ENCODE results near the gene DIO3.

GRCh38 chr14:101556566-101557320 lies 4.6 kb upstream of the DIO3 start:
- TF ChIP-seq, protein P1, sequence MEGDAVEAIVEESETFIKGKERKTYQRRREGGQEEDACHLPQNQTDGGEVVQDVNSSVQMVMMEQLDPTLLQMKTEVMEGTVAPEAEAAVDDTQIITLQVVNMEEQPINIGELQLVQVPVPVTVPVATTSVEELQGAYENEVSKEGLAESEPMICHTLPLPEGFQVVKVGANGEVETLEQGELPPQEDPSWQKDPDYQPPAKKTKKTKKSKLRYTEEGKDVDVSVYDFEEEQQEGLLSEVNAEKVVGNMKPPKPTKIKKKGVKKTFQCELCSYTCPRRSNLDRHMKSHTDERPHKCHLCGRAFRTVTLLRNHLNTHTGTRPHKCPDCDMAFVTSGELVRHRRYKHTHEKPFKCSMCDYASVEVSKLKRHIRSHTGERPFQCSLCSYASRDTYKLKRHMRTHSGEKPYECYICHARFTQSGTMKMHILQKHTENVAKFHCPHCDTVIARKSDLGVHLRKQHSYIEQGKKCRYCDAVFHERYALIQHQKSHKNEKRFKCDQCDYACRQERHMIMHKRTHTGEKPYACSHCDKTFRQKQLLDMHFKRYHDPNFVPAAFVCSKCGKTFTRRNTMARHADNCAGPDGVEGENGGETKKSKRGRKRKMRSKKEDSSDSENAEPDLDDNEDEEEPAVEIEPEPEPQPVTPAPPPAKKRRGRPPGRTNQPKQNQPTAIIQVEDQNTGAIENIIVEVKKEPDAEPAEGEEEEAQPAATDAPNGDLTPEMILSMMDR (IDR thresholded peaks at IDR 0.05), result no peak
- TF ChIP-seq REST (IDR thresholded peaks at IDR 0.05; ENCODE audit: insufficient read depth in 1 of 2, low read depth in 2 of 2, low read length in 1 of 2) (no peak), POLR2AphosphoS5 (IDR thresholded peaks at IDR 0.05; ENCODE audit: low read depth, low read length) (no peak), TCF7L2 (IDR thresholded peaks at IDR 0.05; ENCODE audit: low read depth, low read length) (no peak)
